K562 (cell line): ENCODE results near the gene CAPZB. TPM values are rescaled to one million over a fixed set of nuclear protein-coding genes. Genes with fewer than 3 reads are reported as not detected.

ENCODE experiments used
- ATAC-seq: fragments of 200-7000 bp; cut with Tn5 transposase; 3 replicates; pipeline ENCODE4 v1.9.1; 2020; ENCODE audit warnings: moderate library complexity
- BruUV-seq: library from RNA; stranded (reverse); fragments of 400-500 nt; replicated peaks from 2 replicates; lab custom pipeline; 2021; lab: Mats Ljungman, UMichigan
- CTCF ChIA-PET: fragments of 300-600 bp; formaldehyde crosslinking; extraction: SDS; loops from one replicate; lab custom pipeline; 2021; ENCODE audit warnings: low intra/inter-chr PET ratio; lab: Yijun Ruan, JAX
- POLR2A ChIA-PET: fragments of 300-600, 350-650 bp; sonication (Branson Sonifier 250); formaldehyde crosslinking; extraction: SDS; loops from one replicate; lab custom pipeline; 2021; ENCODE audit warnings: antibody characterized with exemption, inconsistent platforms; lab: Yijun Ruan, JAX
- DNase-seq, 4 experiments: peaks; one replicate each; pipeline versions ENCODE4 v3.0.0 to v3.0.0-alpha.2; 2011 to 2018; ENCODE audit warnings: low spot score in 3 of 4, mixed read lengths in 3 of 4; ENCODE audit errors: extremely low read depth in 1 of 4
- FAIRE-seq: peaks from 2 replicates; lab custom pipeline; 2011; peaks lifted over from hg19 to GRCh38; lab: Jason Lieb, UNC
- H2AFZ ChIP-seq: 2 replicates; pipeline ENCODE4 v1.6.0; 2011; ENCODE audit warnings: low read depth, low read length, control low read depth, inconsistent platforms
- H3K27ac ChIP-seq: fragments of 200-600 bp; 3 replicates; pipeline ENCODE4 v1.8.0; 2011; ENCODE audit warnings: low read depth, mild to moderate bottlenecking, control low read depth, inconsistent platforms, low read length, moderate library complexity, mixed read lengths; ENCODE audit errors: extremely low read depth
- H3K27me3 ChIP-seq, 2 experiments: fragments of 300-600 bp in 1 of 2; 2 replicates in 1 of 2; 3 replicates in 1 of 2; pipeline versions ENCODE4 v1.6.0 to v1.8.0; 2011; ENCODE audit warnings: inconsistent platforms in 2 of 2, low read length in 2 of 2, mild to moderate bottlenecking in 1 of 2, mixed read lengths in 1 of 2, moderate library complexity in 1 of 2; ENCODE audit not compliant: control insufficient read depth in 2 of 2, insufficient read depth in 2 of 2
- H3K36me3 ChIP-seq: fragments of 300-600 bp; 3 replicates; pipeline ENCODE4 v1.8.0; 2011; ENCODE audit warnings: mild to moderate bottlenecking, low read length, inconsistent platforms; ENCODE audit not compliant: control insufficient read depth, insufficient read depth
- H3K4me1 ChIP-seq, 2 experiments: fragments of 200-600 bp in 1 of 2; replicated peaks in 1 of 2; 2 replicates in 1 of 2; 3 replicates in 1 of 2; pipeline versions ENCODE4 v1.5.1 to v1.8.0; 2011; ENCODE audit warnings: inconsistent platforms in 2 of 2, low read length in 2 of 2, mild to moderate bottlenecking in 1 of 2, mixed read lengths in 1 of 2, moderate library complexity in 1 of 2; ENCODE audit not compliant: control insufficient read depth in 2 of 2, insufficient read depth in 2 of 2
- H3K4me2 ChIP-seq: 2 replicates; pipeline ENCODE4 v1.6.1; 2011; ENCODE audit warnings: low read length, control low read depth, inconsistent platforms, mixed read lengths; ENCODE audit not compliant: insufficient read depth
- H3K4me3 ChIP-seq: fragments of 200-600 bp; sonication (generic), shearing (Covaris generic); 2 replicates; pipeline ENCODE4 v1.5.1; 2016; ENCODE audit warnings: control low read depth, inconsistent platforms
- H3K79me2 ChIP-seq: fragments of 200-600 bp; 3 replicates; pipeline ENCODE4 v1.8.0; 2011; ENCODE audit warnings: low read length, inconsistent platforms; ENCODE audit not compliant: control insufficient read depth, insufficient read depth
- H3K9ac ChIP-seq, 2 experiments: 2 replicates each; pipeline versions ENCODE4 v1.6.0 to v1.6.1; 2011; ENCODE audit warnings: low read depth in 2 of 2, low read length in 2 of 2, control low read depth in 1 of 2, inconsistent platforms in 1 of 2, mild to moderate bottlenecking in 1 of 2, mixed read lengths in 1 of 2; ENCODE audit not compliant: insufficient read depth in 1 of 2
- H3K9me1 ChIP-seq: one replicate; pipeline ENCODE4 v1.6.0; 2011; ENCODE audit warnings: inconsistent platforms, mild to moderate bottlenecking, low read length, moderate library complexity; ENCODE audit not compliant: control insufficient read depth, insufficient read depth
- H3K9me3 ChIP-seq: replicated peaks from 2 replicates; pipeline ENCODE4 v1.5.1; 2011; ENCODE audit warnings: low read depth, low read length, inconsistent platforms; ENCODE audit not compliant: control insufficient read depth, insufficient read depth
- H4K20me1 ChIP-seq: replicated peaks from 2 replicates; pipeline ENCODE4 v1.6.1; 2011; ENCODE audit warnings: low read length, inconsistent platforms, mixed read lengths; ENCODE audit not compliant: control insufficient read depth, insufficient read depth
- CBFB ChIP-seq: sonication (generic); formaldehyde crosslinking; IDR thresholded peaks from 2 replicates; pipeline ENCODE4 v1.4.0; 2020; ENCODE audit warnings: mild to moderate bottlenecking, missing genetic modification reagents
- E2F3 ChIP-seq: fragments of 250-450 bp; sonication (Bioruptor Pico); IDR thresholded peaks from 2 replicates; pipeline ENCODE4 v1.4.0; 2020; ENCODE audit warnings: mild to moderate bottlenecking
- GABPB1 ChIP-seq: sonication (generic); formaldehyde crosslinking; IDR thresholded peaks from 2 replicates; pipeline ENCODE4 v1.8.0; 2022; ENCODE audit warnings: mild to moderate bottlenecking, missing genetic modification reagents
- HEY1 ChIP-seq: fragments of 250-450 bp; sonication (Bioruptor Pico); IDR thresholded peaks from 2 replicates; pipeline ENCODE4 v1.5.0; 2020; ENCODE audit warnings: mild to moderate bottlenecking, moderate library complexity, borderline replicate concordance
- IFI16 ChIP-seq: fragments of 250-450 bp; sonication (Bioruptor Pico); IDR thresholded peaks from 2 replicates; pipeline ENCODE4 v2.1.2; 2022; ENCODE audit warnings: mild to moderate bottlenecking, inconsistent platforms
- KDM1A ChIP-seq, 2 experiments: fragments of 450-650 bp; IDR thresholded peaks; 2 replicates each; pipeline ENCODE4 v1.6.1; 2016; ENCODE audit warnings: mild to moderate bottlenecking in 2 of 2
- MXI1 ChIP-seq: IDR thresholded peaks from 2 replicates; pipeline ENCODE4 v1.6.1; 2011; ENCODE audit warnings: low read depth, mild to moderate bottlenecking, improper control_type of control experiment, low read length
- MYNN ChIP-seq, 2 experiments: sonication (generic); formaldehyde crosslinking in 1 of 2; IDR thresholded peaks; 2 replicates each; pipeline versions ENCODE4 v1.5.0 to v1.6.1; 2016 to 2020; ENCODE audit warnings: antibody characterized with exemption in 1 of 2, missing genetic modification reagents in 1 of 2
- NFIX ChIP-seq: fragments of 250-450 bp; sonication (Bioruptor Pico); IDR thresholded peaks from 2 replicates; pipeline ENCODE4 v1.4.0; 2020; ENCODE audit warnings: low read depth, mild to moderate bottlenecking, moderate library complexity
- NR2F6 ChIP-seq: fragments of 450-650 bp; formaldehyde crosslinking; IDR thresholded peaks from 2 replicates; pipeline ENCODE4 v1.4.0; 2020; ENCODE audit warnings: mild to moderate bottlenecking
- POLR2H ChIP-seq: IDR thresholded peaks from 2 replicates; pipeline ENCODE4 v1.6.1; 2016; ENCODE audit warnings: missing genetic modification characterization, low read depth, mild to moderate bottlenecking, control low read depth, missing compliant biosample characterization, moderate library complexity
- RFX1 ChIP-seq: fragments of 450-650 bp; IDR thresholded peaks from 2 replicates; pipeline ENCODE4 v1.6.1; 2016; ENCODE audit warnings: mild to moderate bottlenecking, moderate library complexity
- TCF15 ChIP-seq: fragments of 250-450 bp; sonication (Bioruptor Pico); IDR thresholded peaks from 2 replicates; pipeline ENCODE4 v1.8.0; 2022; ENCODE audit warnings: moderate library complexity, mild to moderate bottlenecking, inconsistent platforms
- TCF7L2 ChIP-seq: fragments of 150-350 bp; IDR thresholded peaks from 2 replicates; pipeline ENCODE4 v1.6.1; 2016; ENCODE audit warnings: low read depth, mild to moderate bottlenecking, low read length, moderate library complexity
- TFAP4 ChIP-seq: sonication (generic); formaldehyde crosslinking; IDR thresholded peaks from 2 replicates; pipeline ENCODE4 v1.8.0; 2022; ENCODE audit warnings: missing genetic modification reagents, mild to moderate bottlenecking, moderate library complexity, borderline replicate concordance
- TRIM28 ChIP-seq: fragments of 450-650 bp; IDR thresholded peaks from 2 replicates; pipeline ENCODE4 v1.6.1; 2017
- ZC3H11A ChIP-seq: IDR thresholded peaks from 2 replicates; pipeline ENCODE4 v1.6.1; 2012; ENCODE audit warnings: low read depth, low read length, improper control_type of control experiment
- ZNF174 ChIP-seq: fragments of 250-450 bp; sonication (Bioruptor Pico); IDR thresholded peaks from 2 replicates; pipeline ENCODE4 v1.4.0; 2020; ENCODE audit warnings: mild to moderate bottlenecking
- ZNF263 ChIP-seq: sonication (generic); formaldehyde crosslinking; IDR thresholded peaks from 2 replicates; pipeline ENCODE4 v1.8.0; 2022; ENCODE audit warnings: mild to moderate bottlenecking, missing genetic modification reagents, borderline replicate concordance
- ZNF41 ChIP-seq: fragments of 250-450 bp; sonication (Bioruptor Pico); conservative IDR thresholded peaks from 2 replicates; pipeline ENCODE4 v1.4.0; 2020; ENCODE audit warnings: mild to moderate bottlenecking
- ZNF766 ChIP-seq: fragments of 200-800 bp; sonication (Bioruptor generic); conservative IDR thresholded peaks from 2 replicates; pipeline ENCODE4 v1.6.1; 2016; ENCODE audit warnings: missing genetic modification characterization, missing compliant biosample characterization
- WGBS: fragments of 100-300 bp; shearing (Covaris generic); methylation state at CpG from one replicate; pipeline ENCODE4 v1.1.6; 2016; ENCODE audit warnings: low coverage, mixed read lengths; ENCODE audit not compliant: insufficient coverage; ENCODE audit errors: missing lambda C conversion rate; 5-methylcytosine and 5-hydroxymethylcytosine counted together
- in situ Hi-C: fragments of 300-500 bp; cut with MboI; formaldehyde crosslinking; loops from 4 replicates; pipeline ENCODE4 v1.15.0; 2018; ENCODE audit warnings: inconsistent platforms, mixed read lengths
- intact Hi-C: fragments of 100-400 bp; cut with micrococcal nuclease; formaldehyde crosslinking; loops from 2 replicates; pipeline ENCODE4 v1.14.2; 2022
- polyA plus RNA-seq, 8 experiments: library from polyadenylated mRNA; depleted of rRNA in 4 of 8; stranded (reverse) in 5 of 8; unstranded in 3 of 8; fragments of >200 nt; fragmentation: Nextera tagmentation in 2 of 8; fragmentation: Illumina TruSeq in 1 of 8; extraction: Ambion mirVana in 2 of 8; extraction: Trizol in 1 of 8; gene quantifications; 2 replicates each; pipeline versions ENCODE4 v1.2.1 to v1.2.3, GENCODE V29; 2011 to 2014; ENCODE audit warnings: inconsistent platforms in 1 of 8, missing spikeins in 1 of 8
- total RNA-seq, 7 experiments: library from RNA; depleted of rRNA in 6 of 7; stranded (reverse); fragments of >200 nt in 6 of 7; fragmentation: Illumina TruSeq in 2 of 7; extraction: Trizol in 2 of 7; gene quantifications; 2 replicates each; pipeline versions ENCODE4 v1.2.1 to v1.2.3, GENCODE V29; 2011 to 2021; ENCODE audit warnings: low replicate concordance in 1 of 7

The CAPZB gene
- total and polyA plus RNA-seq, 9 of the 15 experiments (the other 6 are each of a cell fraction or from before 2014, with no cell fraction given): 57.6 to 297 (median 125) TPM

GRCh38 chr1:19405761-19406487, 79.4 kb downstream of the CAPZB start:
- Histone ChIP-seq H3K27ac (no peak overlapping the region), H3K4me1 (peaks cover 32 to 34% of the 10 kb centered on the region in 2 experiments), H3K9me3 (no peaks in the 10 kb centered on the region), H3K4me3 (no peak overlapping the region), H3K27me3 (no peaks in the 10 kb centered on the region), H3K9me1 (peaks cover 10% of the 10 kb centered on the region), H3K4me2 (no peak overlapping the region), H2AFZ (no peak overlapping the region), H3K9ac (no peak overlapping the region; a peak in 1 of 4 replicates), H3K79me2 (peaks cover 45% of the 10 kb centered on the region), H3K36me3 (no peaks in the 10 kb centered on the region), H4K20me1 (peaks cover 47% of the 10 kb centered on the region)
- ATAC-seq: peak; percentile 12
- BruUV-seq: no TSS peak
- peak in 2 of 4 experiments; percentile 42 to 55 for DNase-seq
- ChIA-PET CTCF (no interaction called here), POLR2A (interaction anchor here (0.6 to 1.2 kb wide), 12 partner anchors 8 to 958 kb away, joined by 3 to 5 read pairs (median 3); partner anchors contain the start of gene CAPZB)
- in situ Hi-C loops (no loop called here), intact Hi-C loops (no loop called here)
- no peak for FAIRE-seq
- 53% methylated on average over 22 of the region's 22 CpGs for WGBS
- TF ChIP-seq TRIM28: no peak
- TF ChIP-seq HEY1 (CRISPR knock-in tag): no peak
- no peak for TF ChIP-seq TCF7L2
- no peak for TF ChIP-seq RFX1
- TF ChIP-seq NR2F6 (CRISPR knock-in tag): no peak
- no peak for TF ChIP-seq ZC3H11A
- no peak for TF ChIP-seq KDM1A (IDR thresholded peaks at IDR 0.05)
- TF ChIP-seq TCF15 (CRISPR knock-in tag): no peak
- no peak for TF ChIP-seq MXI1
- TF ChIP-seq CBFB (CRISPR knock-in tag): no peak
- no peak for TF ChIP-seq ZNF174 (CRISPR knock-in tag)
- no peak for TF ChIP-seq E2F3 (CRISPR knock-in tag)
- no peak for TF ChIP-seq NFIX (CRISPR knock-in tag)
- TF ChIP-seq GABPB1: 0 out of 2 replicates have a peak, but pooled peaks have one; percentile 22
- no peak for TF ChIP-seq ZNF41 (CRISPR knock-in tag)
- no peak for TF ChIP-seq ZNF263 (CRISPR knock-in tag)
- TF ChIP-seq POLR2H: no peak
- no peak for TF ChIP-seq IFI16
- TF ChIP-seq TFAP4: peak; percentile 43; the same call in 1 of the 2 replicates
- no peak for TF ChIP-seq ZNF766 (CRISPR knock-in tag)
- no peak for TF ChIP-seq MYNN (IDR thresholded peaks at IDR 0.05)
- TF ChIP-seq MYNN (CRISPR knock-in tag; IDR thresholded peaks at IDR 0.05): no peak
